ENCODE data around the gene ARMH4. TPM values are rescaled to one million over a fixed set of nuclear protein-coding genes. Genes with fewer than 3 reads are reported as not detected.

The ARMH4 gene
- total and polyA plus RNA-seq, 10 of the 15 experiments (the other 5 are each of a cell fraction or from before 2014, with no cell fraction given): 0.50 to 0.97 (median 0.60) TPM; not detected in 7

GRCh38 chr14:58143106-58143505 lies 8.9 kb downstream of the ARMH4 start:
- no TSS peak for BruUV-seq (replicated peaks)
- no peak for TF ChIP-seq SUPT20H (IDR thresholded peaks at IDR 0.05; ENCODE audit: borderline replicate concordance, control insufficient read depth, low read depth, low read length)
- TF ChIP-seq PAX5 (IDR thresholded peaks at IDR 0.05; ENCODE audit: borderline replicate concordance, low read depth, low read length): no peak
- no peak for TF ChIP-seq HDAC2 (IDR thresholded peaks at IDR 0.05)
- Histone ChIP-seq H3K4me3 (no peak overlapping the region), H3K27ac (ENCODE audit: control insufficient read depth, insufficient read depth) (no peak overlapping the region), H3K9ac (ENCODE audit: control insufficient read depth, insufficient read depth, low read length) (no peak overlapping the region), H3K4me1 (ENCODE audit: control insufficient read depth, insufficient read depth, low read length) (no peaks in the 10 kb centered on the region), H2AFZ (ENCODE audit: control insufficient read depth, low read depth, low read length) (no peak overlapping the region), H4K20me1 (ENCODE audit: control insufficient read depth, insufficient read depth) (no peaks in the 10 kb centered on the region), H3K27me3 (replicated peaks in 1 of 2; ENCODE audit: control insufficient read depth in 2 of 2, insufficient read depth in 2 of 2, low read length in 1 of 2) (peaks cover 0 to under 1% of the 10 kb centered on the region in 2 experiments; a peak in 1 of 4 replicates), H3K9me3 (replicated peaks; ENCODE audit: control insufficient read depth, insufficient read depth, low read length) (no peaks in the 10 kb centered on the region), H3K36me3 (ENCODE audit: control insufficient read depth in 2 of 2, insufficient read depth in 2 of 2, low read length in 1 of 2) (no peaks in the 10 kb centered on the region), H3K79me2 (ENCODE audit: control insufficient read depth, insufficient read depth, low read length) (no peaks in the 10 kb centered on the region), H3K4me2 (ENCODE audit: control insufficient read depth, insufficient read depth) (no peak overlapping the region)
- POLR2A ChIA-PET: no interaction called here
- RAD21 ChIA-PET (ENCODE audit: unreplicated experiment): no interaction called here
- no peak for DNase-seq (ENCODE audit: low read depth, low spot score)
- intact Hi-C loops (cut with micrococcal nuclease; ENCODE audit: unreplicated experiment) (no loop called here), in situ Hi-C loops (cut with MboI) (no loop called here)
- CTCF ChIA-PET: interaction anchor here (1.7 kb wide), 1 partner anchor 22 kb away, joined by 6 read pairs; no protein-coding TSS in a partner anchor
- 14% methylated on average over 3 of the region's 3 CpGs for WGBS (ENCODE audit: insufficient coverage, insufficient replicate concordance, low lambda C conversion rate, missing lambda C conversion rate)
- SMC1A ChIA-PET (ENCODE audit: uncharacterized antibody, unreplicated experiment): no interaction called here
- FAIRE-seq: no peak
- ATAC-seq: no peak

- no TSS peak for BruUV-seq (replicated peaks)
- Histone ChIP-seq H3K9me3 (replicated peaks; ENCODE audit: control insufficient read depth, insufficient read depth, low read length) (no peaks in the 10 kb centered on the region), H2AFZ (ENCODE audit: control insufficient read depth, low read depth, low read length) (no peak overlapping the region), H3K4me2 (ENCODE audit: control insufficient read depth, insufficient read depth) (no peak overlapping the region), H3K9ac (ENCODE audit: control insufficient read depth, insufficient read depth, low read length) (no peak overlapping the region), H4K20me1 (ENCODE audit: control insufficient read depth, insufficient read depth) (no peaks in the 10 kb centered on the region), H3K36me3 (ENCODE audit: control insufficient read depth in 2 of 2, insufficient read depth in 2 of 2, low read length in 1 of 2) (no peaks in the 10 kb centered on the region), H3K27me3 (replicated peaks in 1 of 2; ENCODE audit: control insufficient read depth in 2 of 2, insufficient read depth in 2 of 2, low read length in 1 of 2) (no peaks in the 10 kb centered on the region), H3K79me2 (ENCODE audit: control insufficient read depth, insufficient read depth, low read length) (no peaks in the 10 kb centered on the region), H3K4me1 (ENCODE audit: control insufficient read depth, insufficient read depth, low read length) (no peaks in the 10 kb centered on the region), H3K27ac (ENCODE audit: control insufficient read depth, insufficient read depth) (no peak overlapping the region), H3K4me3 (no peak overlapping the region)
- no peak for FAIRE-seq
- ChIA-PET SMC1A (ENCODE audit: uncharacterized antibody, unreplicated experiment) (no interaction called here), CTCF (no interaction called here), POLR2A (no interaction called here), RAD21 (ENCODE audit: unreplicated experiment) (no interaction called here)
- no peak for DNase-seq (ENCODE audit: low read depth, low spot score)
- ATAC-seq: no peak
- TF ChIP-seq BHLHE40 (IDR thresholded peaks at IDR 0.05; ENCODE audit: borderline replicate concordance in 1 of 2, low read depth in 2 of 2, low read length in 1 of 2) (no peak), ZNF207 (IDR thresholded peaks at IDR 0.05; ENCODE audit: borderline replicate concordance) (no peak), CHD4 (IDR thresholded peaks at IDR 0.05) (no peak), BCL3 (IDR thresholded peaks at IDR 0.05; ENCODE audit: borderline replicate concordance, insufficient read depth, low read depth, low read length, poor library complexity, severe bottlenecking) (no peak), HDGF (IDR thresholded peaks at IDR 0.05) (no peak), NR2F1 (conservative IDR thresholded peaks at IDR 0.05) (no peak), SUZ12 (IDR thresholded peaks at IDR 0.05; ENCODE audit: unreplicated experiment) (no peak), SKIL (IDR thresholded peaks at IDR 0.05; ENCODE audit: low read depth, poor library complexity, severe bottlenecking) (no peak)
- in situ Hi-C loops (cut with MboI): no loop called here
- intact Hi-C loops (cut with micrococcal nuclease; ENCODE audit: unreplicated experiment): no loop called here
These were observed 10.1 kb downstream of the ARMH4 start for GRCh38 chr14:58141893-58142292.
